Activated CD4-positive, alpha-beta memory T cell treated with anti-CD3 and anti-CD28 coated beads, Interleukin-2, amount 10 ng/mL, durations not matched to agents 7 days and 5 days (primary cell): ENCODE results near the gene DGLUCY. TPM values are rescaled to one million over a fixed set of nuclear protein-coding genes. Genes with fewer than 3 reads are reported as not detected.
A peak's percentile ranks its signal among the peaks of the same experiment; 100 is the strongest.

Experiments
- CTCF ChIA-PET: fragments of 350-600 bp; sonication (Branson Sonifier 250); formaldehyde crosslinking; loops from one replicate; lab custom pipeline; 2021; ENCODE audit warnings: antibody characterized with exemption, inconsistent platforms; lab: Charles Lee
- POLR2A ChIA-PET: fragments of 350-600 bp; sonication (Branson Sonifier 250); formaldehyde crosslinking; loops from one replicate; lab custom pipeline; 2021; ENCODE audit warnings: antibody characterized with exemption; lab: Charles Lee
- DNase-seq: peaks from one replicate; pipeline ENCODE4 v3.0.0-alpha.2; 2020
- H3K27ac Mint-ChIP-seq: one replicate; pipeline ENCODE4 v1.8.0; 2021; ENCODE audit warnings: mild to moderate bottlenecking, mixed read lengths
- H3K27me3 Mint-ChIP-seq: one replicate; pipeline ENCODE4 v1.8.0; 2021; ENCODE audit warnings: mixed read lengths
- H3K36me3 Mint-ChIP-seq: one replicate; pipeline ENCODE4 v1.8.0; 2021; ENCODE audit warnings: low read depth, mixed read lengths
- H3K4me1 Mint-ChIP-seq: one replicate; pipeline ENCODE4 v1.8.0; 2021; ENCODE audit warnings: mixed read lengths
- H3K4me3 Mint-ChIP-seq: one replicate; pipeline ENCODE4 v1.8.0; 2021; ENCODE audit warnings: mild to moderate bottlenecking, mixed read lengths
- H3K9me3 Mint-ChIP-seq: one replicate; pipeline ENCODE4 v1.8.0; 2021; ENCODE audit warnings: mixed read lengths
- total RNA-seq, 2 experiments: library from RNA; stranded (reverse); gene quantifications; one replicate each; pipeline ENCODE4 v1.2.3, GENCODE V29; 2021

The DGLUCY gene
- total RNA-seq, 2 experiments from 2014 or later, result 112 to 115 TPM

DNA sequence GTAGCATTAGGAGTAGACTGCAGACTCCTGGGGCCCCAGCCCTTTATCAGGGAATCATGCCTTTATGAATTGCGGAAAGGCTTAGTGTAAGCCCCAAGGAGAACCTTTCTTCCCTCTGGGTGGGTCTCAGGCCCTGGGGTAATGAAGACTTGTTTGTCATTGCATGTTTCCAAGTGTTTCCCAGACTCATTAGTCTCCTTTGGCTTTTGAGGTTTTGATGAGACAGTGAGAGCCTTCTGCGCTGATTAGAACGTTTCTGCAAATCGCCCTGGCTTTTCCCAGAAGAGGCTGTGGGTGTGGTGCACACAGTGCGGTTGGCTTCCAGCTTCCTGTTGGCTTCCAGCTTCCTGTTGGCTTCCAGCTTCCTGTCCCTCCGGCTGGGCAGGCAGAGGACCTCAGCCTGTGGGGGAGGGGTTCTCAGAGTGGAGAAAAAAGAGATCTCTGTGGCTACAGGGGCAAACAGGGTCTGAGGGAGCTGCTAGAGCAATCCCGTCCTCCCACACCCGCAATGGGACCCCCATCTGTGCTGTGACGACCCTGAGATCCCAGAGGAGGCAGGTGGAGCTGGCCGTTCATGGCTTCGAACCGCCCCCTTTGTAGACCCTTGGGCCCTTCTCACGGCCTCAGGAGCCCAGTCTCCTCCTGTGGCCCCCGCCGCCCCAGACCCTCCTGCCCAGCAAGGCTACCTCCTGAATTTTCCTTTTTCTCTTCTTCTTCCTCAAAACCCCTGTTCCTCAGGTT is 88.5 kb downstream of the DGLUCY start:
- CTCF ChIA-PET, result interaction anchor here (0.9 to 2.0 kb wide), 7 partner anchors 10 to 59 kb away, joined by 3 to 6 read pairs (median 4); no protein-coding TSS in a partner anchor
- peaks cover 68% of the 10 kb centered on the region for H3K4me1 Mint-ChIP-seq

DNA sequence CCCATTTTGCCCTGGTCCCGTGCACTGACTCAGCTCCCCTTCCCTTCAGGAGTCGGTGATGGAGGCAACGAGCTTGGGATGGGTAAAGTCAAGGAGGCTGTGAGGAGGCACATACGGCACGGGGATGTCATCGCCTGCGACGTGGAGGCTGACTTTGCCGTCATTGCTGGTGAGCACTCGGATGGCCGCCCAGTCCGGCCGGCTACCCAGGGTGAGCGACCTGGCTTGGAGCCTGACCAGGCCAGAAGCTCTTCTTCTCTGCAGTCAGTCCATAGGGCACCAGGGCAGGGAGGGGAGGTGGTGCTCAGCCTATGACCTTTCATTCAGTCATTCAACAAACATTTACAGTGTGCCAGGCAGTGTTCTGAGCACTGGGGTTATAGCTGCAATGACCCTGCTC is 90.8 kb downstream of the DGLUCY start:
- peaks cover 89% of the 10 kb centered on the region for H3K36me3 Mint-ChIP-seq
- H3K27ac Mint-ChIP-seq, result peak overlapping the region; percentile 42
- CTCF ChIA-PET, result no interaction called here
- POLR2A ChIA-PET, result interaction anchor here (1.2 kb wide), 2 partner anchors 10 to 11 kb away, joined by 3 to 6 read pairs; no protein-coding TSS in a partner anchor
- DNase-seq, result no peak
- peaks cover 52% of the 10 kb centered on the region for H3K4me1 Mint-ChIP-seq
- peaks cover 8% of the 10 kb centered on the region for H3K9me3 Mint-ChIP-seq
- no peaks in the 10 kb centered on the region for H3K27me3 Mint-ChIP-seq
- no peak overlapping the region for H3K4me3 Mint-ChIP-seq

More for the DNA sequence above, 88.5 kb downstream of the DGLUCY start:
- peaks cover 90% of the 10 kb centered on the region for H3K36me3 Mint-ChIP-seq
- H3K4me3 Mint-ChIP-seq, result peak overlapping the region; percentile 37
- peaks cover 12% of the 10 kb centered on the region for H3K9me3 Mint-ChIP-seq
- peak; percentile 63 for DNase-seq
- no peaks in the 10 kb centered on the region for H3K27me3 Mint-ChIP-seq
- POLR2A ChIA-PET, result interaction anchor here (1.0 to 3.1 kb wide), 12 partner anchors 8 to 124 kb away, joined by 3 to 46 read pairs (median 4); partner anchors contain the start of gene GPR68
- H3K27ac Mint-ChIP-seq, result peak overlapping the region; percentile 81

DNA sequence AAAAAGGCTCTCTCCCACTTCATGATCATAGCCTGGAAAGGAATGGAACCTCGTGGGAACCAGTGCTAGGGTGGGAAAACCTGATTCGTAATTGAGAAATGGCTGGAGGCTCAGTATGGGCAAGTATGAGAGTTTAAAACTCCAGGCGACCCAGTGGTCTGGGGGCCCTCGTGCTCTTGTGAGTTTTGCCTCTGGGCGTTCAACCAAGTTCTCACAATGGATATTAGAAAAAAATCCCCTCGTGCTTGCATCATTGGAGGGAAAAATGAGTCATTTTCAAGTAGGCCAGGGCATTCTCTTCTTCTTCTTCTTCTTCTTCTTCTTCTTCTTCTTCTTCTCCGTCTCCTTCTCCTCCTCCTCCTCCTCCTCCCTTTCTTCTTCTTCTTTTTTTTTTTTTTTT is 91.6 kb downstream of the DGLUCY start:
- ChIA-PET CTCF (no interaction called here), POLR2A (interaction anchor here (1.2 kb wide), 1 partner anchor 11 kb away, joined by 6 read pairs; no protein-coding TSS in a partner anchor)
- Mint-ChIP-seq H3K9me3 (peaks cover 6% of the 10 kb centered on the region), H3K27ac (peak overlapping the region; percentile 42), H3K4me1 (peaks cover 50% of the 10 kb centered on the region), H3K36me3 (peaks cover 89% of the 10 kb centered on the region), H3K4me3 (no peak overlapping the region), H3K27me3 (no peaks in the 10 kb centered on the region)
- no peak for DNase-seq

DNA sequence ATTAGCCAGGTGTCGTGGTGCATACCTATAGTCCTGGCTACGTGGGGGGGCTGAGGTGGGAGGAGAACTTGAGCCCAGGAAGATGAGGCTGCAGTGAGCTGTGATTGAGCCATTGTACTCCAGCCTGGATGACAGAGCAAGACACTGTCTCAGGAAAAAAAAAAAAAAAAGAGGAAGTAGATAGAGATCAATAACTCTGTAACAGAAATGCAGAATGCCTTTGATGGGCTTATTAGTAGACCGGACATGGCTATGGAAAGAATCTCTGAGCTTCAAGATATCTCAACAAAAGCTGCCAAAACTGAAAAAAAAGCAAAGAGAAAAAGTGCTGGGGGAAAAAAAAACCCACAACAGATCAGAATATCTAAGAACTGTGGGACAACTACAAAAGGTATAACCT is 93.1 kb downstream of the DGLUCY start:
- DNase-seq, result no peak
- peaks cover 94% of the 10 kb centered on the region for H3K36me3 Mint-ChIP-seq
- POLR2A ChIA-PET, result interaction anchor here (0.6 to 1.4 kb wide), 2 partner anchors 13 to 63 kb away, joined by 3 to 6 read pairs; no protein-coding TSS in a partner anchor
- H3K27ac Mint-ChIP-seq, result no peak overlapping the region
- CTCF ChIA-PET, result interaction anchor here (0.6 kb wide), 2 partner anchors 23 to 57 kb away, joined by 3 to 4 read pairs; no protein-coding TSS in a partner anchor
- peaks cover 38% of the 10 kb centered on the region for H3K4me1 Mint-ChIP-seq
- H3K9me3 Mint-ChIP-seq, result no peaks in the 10 kb centered on the region
- H3K27me3 Mint-ChIP-seq, result no peaks in the 10 kb centered on the region
- no peak overlapping the region for H3K4me3 Mint-ChIP-seq

DNA sequence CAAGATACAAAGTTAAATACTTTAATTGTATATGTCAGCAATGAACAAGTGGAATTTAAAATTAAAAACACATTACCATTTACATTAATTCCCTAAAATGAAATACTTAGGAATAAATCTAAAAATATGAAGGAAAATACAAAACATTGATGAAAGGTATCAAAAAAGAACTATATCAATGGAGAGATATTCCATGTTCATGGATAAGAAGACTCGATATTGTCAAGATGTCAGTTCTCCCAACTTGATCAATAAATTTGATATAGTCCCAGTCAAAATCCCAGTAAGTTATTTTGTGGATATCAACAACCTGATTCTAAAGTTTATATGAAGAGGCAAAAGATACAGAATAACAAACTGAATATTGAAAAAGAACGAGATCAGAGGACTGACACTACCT is 97.1 kb downstream of the DGLUCY start:
- H3K9me3 Mint-ChIP-seq, result no peaks in the 10 kb centered on the region
- peaks cover 79% of the 10 kb centered on the region for H3K36me3 Mint-ChIP-seq
- peaks cover 13% of the 10 kb centered on the region for H3K4me1 Mint-ChIP-seq
- H3K27ac Mint-ChIP-seq, result no peak overlapping the region
- ChIA-PET POLR2A (no interaction called here), CTCF (no interaction called here)
- no peak for DNase-seq
- H3K27me3 Mint-ChIP-seq, result no peaks in the 10 kb centered on the region
- no peak overlapping the region for H3K4me3 Mint-ChIP-seq

DNA sequence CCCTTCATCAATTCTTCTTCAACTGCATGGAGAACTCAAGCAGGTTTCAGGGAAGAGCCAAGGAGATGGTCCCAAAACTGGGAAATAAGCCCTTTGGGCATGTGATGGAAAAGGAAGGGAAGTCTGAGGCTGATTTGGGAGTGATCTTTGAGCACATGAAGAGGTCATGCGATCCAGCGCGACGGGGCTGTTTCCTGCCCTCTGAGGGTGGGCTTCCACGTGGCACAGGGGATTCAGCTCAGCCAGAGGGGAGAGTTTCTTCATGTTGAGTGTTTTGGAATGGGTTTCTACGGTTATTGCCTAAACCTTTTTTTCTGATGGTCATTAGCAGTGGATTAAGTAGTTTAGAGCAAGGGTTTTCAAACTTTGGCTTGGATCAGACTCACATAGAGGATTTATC is 100.4 kb downstream of the DGLUCY start:
- Mint-ChIP-seq H3K27me3 (no peaks in the 10 kb centered on the region), H3K4me1 (peaks cover under 1% of the 10 kb centered on the region), H3K36me3 (peaks cover 74% of the 10 kb centered on the region), H3K4me3 (no peak overlapping the region), H3K27ac (peak overlapping the region; percentile 31), H3K9me3 (no peaks in the 10 kb centered on the region)
- no peak for DNase-seq
- ChIA-PET CTCF (interaction anchor here (0.7 kb wide), 1 partner anchor 37 kb away, joined by 3 read pairs; no protein-coding TSS in a partner anchor), POLR2A (interaction anchor here (1.7 to 1.8 kb wide), 2 partner anchors 12 to 32 kb away, joined by 5 to 8 read pairs; no protein-coding TSS in a partner anchor)

DNA sequence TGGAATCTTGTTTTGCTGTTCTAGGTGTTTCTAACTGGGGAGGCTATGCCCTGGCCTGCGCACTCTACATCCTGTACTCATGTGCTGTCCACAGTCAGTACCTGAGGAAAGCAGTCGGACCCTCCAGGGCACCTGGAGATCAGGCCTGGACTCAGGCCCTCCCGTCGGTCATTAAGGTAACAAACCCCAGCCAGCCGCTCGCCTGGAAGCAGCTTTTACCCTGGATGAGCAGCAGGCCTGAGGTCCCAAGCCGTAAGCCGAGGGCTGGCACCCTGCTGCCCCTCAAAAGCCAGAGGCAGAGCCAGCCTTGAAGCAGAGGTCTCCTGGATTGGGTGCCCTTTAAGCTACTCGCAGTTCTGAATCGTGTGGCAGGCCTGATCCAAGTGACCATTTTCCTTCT is 101.5 kb downstream of the DGLUCY start:
- H3K27ac Mint-ChIP-seq, result no peak overlapping the region
- no peaks in the 10 kb centered on the region for H3K9me3 Mint-ChIP-seq
- no peak for DNase-seq
- no peak overlapping the region for H3K4me3 Mint-ChIP-seq
- ChIA-PET CTCF (interaction anchor here (1.2 kb wide), 1 partner anchor 42 kb away, joined by 5 read pairs; no protein-coding TSS in a partner anchor), POLR2A (interaction anchor here (1.1 to 1.8 kb wide), 3 partner anchors 11 to 31 kb away, joined by 3 to 8 read pairs (median 5); no protein-coding TSS in a partner anchor)
- peaks cover 75% of the 10 kb centered on the region for H3K36me3 Mint-ChIP-seq
- H3K27me3 Mint-ChIP-seq, result no peaks in the 10 kb centered on the region
- peaks cover 9% of the 10 kb centered on the region for H3K4me1 Mint-ChIP-seq

DNA sequence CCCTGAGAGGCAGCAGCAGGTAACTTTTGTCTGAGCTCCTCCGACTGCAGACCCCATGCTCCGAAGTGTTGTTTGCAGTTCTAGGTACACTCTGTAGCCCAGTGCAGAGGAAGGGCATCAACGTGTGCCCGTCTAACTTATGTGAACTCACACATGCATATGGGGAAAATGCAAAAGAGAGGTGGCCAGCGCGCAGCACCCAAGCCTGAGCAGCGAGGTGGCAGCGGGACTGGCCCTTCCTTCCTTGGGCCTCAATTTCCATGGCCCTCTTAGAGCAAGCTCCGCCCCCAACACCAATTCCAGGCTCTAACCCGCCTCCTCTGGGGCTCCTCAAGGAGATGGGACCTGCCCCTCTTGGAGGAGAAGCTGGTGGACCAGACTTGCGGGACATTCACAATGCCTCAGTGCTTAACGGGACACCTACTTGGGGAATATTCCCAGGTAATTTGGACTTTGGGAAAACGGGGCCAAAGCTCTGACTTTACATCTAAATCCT is 102.9 kb downstream of the DGLUCY start:
- CTCF ChIA-PET, result no interaction called here
- H3K36me3 Mint-ChIP-seq, result peaks cover 76% of the 10 kb centered on the region
- DNase-seq, result no peak

DNA sequence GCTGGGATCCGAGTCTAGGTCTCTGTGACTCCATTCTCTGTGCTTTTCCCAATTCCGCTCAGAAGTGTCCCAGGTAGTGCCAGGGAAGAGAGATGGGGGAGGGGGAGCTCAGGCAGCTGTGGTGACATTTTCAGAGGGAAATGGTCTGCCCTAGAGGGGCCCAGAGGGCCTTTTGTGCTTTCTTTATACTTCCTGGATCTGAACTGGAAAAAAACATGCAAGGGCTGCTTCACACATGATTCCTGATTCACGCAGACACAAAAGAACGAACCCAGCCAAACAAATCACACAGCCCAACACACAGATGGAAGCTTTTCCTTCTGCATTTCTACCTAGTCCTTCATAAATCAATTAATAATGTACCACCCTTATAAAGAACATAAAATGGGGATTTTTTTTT is 104.1 kb downstream of the DGLUCY start:
- Mint-ChIP-seq H3K27ac (no peak overlapping the region), H3K9me3 (peaks cover 9% of the 10 kb centered on the region), H3K27me3 (no peaks in the 10 kb centered on the region), H3K4me3 (no peak overlapping the region), H3K36me3 (peaks cover 80% of the 10 kb centered on the region), H3K4me1 (peaks cover 33% of the 10 kb centered on the region)
- CTCF ChIA-PET, result no interaction called here
- DNase-seq, result no peak
- POLR2A ChIA-PET, result interaction anchor here (1.8 to 3.6 kb wide), 2 partner anchors 9 to 26 kb away, joined by 5 to 15 read pairs; partner anchors contain the start of gene GPR68

More for the DNA sequence above, 102.9 kb downstream of the DGLUCY start:
- no peak overlapping the region for H3K27ac Mint-ChIP-seq
- peaks cover 21% of the 10 kb centered on the region for H3K4me1 Mint-ChIP-seq
- no peaks in the 10 kb centered on the region for H3K27me3 Mint-ChIP-seq
- POLR2A ChIA-PET, result interaction anchor here (1.4 to 3.6 kb wide), 3 partner anchors 11 to 27 kb away, joined by 4 to 15 read pairs (median 5); partner anchors contain the start of gene GPR68
- no peaks in the 10 kb centered on the region for H3K9me3 Mint-ChIP-seq
- no peak overlapping the region for H3K4me3 Mint-ChIP-seq

DNA sequence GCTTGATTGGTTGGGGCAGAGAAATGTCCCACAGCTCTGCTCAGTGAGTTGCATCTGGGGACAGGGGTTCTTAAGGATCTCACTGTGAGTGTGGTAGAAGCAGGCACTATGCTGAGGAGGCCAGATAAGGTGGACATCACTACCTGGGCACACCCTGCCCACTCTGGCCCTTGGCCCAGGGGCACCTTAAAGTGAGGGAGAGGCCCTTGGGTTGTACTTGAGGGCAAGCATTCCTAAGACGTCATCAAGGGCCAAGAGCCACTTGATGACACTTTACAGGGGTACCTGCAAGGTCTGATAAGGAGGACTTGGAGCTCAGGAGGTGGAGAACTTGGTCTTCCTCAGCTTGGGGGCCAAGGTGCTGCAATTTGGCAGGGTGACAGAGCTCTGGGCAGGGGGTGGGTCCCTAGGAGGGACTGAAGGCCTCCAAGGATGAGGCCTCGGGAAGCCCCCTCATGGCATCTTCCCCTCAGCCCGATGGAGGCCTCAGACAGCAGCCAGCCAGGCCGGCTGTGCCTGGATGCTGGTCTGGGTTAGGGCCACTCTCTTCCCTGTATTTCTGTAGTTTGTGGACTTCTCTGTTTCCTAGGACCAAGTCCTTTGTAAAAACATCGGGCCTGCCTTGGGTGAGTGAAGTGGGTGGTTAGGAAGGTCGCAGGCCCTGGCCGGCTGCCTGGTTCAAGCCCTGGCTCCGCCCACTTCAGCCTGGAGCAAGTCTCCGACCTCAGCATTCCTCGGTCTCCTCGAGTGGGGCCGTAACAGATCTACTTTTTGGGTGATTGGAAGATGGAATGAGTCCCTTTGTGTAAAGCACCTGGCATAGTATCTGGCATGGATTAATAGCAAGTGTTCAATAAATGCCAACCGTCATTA is 105.9 kb downstream of the DGLUCY start:
- ChIA-PET POLR2A (interaction anchor here (1.4 to 3.6 kb wide), 3 partner anchors 8 to 24 kb away, joined by 4 to 15 read pairs (median 5); partner anchors contain the start of gene GPR68), CTCF (no interaction called here)
- DNase-seq, result no peak
- Mint-ChIP-seq H3K4me1 (peaks cover 46% of the 10 kb centered on the region), H3K27me3 (no peaks in the 10 kb centered on the region), H3K9me3 (peaks cover 9% of the 10 kb centered on the region), H3K36me3 (peaks cover 88% of the 10 kb centered on the region), H3K27ac (peak overlapping the region; percentile 55), H3K4me3 (no peak overlapping the region)

DNA sequence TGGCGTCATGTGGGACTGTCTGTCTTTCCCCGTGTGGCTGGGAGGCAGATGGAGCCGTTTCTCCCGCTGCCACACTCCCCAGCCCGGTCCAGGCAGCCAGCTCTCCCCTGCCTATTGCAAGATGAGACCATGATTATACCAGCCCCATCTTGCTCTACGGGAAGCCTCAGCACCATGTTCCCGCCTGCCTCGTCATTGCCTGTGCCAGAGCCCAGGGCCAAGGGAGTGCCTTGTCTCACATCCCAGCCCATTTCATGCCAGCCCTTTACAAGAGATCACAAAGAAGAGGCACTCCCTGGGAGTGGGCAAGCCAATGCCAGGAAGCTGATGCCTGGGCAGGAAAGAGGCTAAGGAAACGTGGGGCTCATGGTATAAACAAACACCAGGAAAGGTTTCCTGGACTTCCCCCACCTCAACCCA is 106.7 kb downstream of the DGLUCY start:
- no peaks in the 10 kb centered on the region for H3K27me3 Mint-ChIP-seq
- H3K4me3 Mint-ChIP-seq, result no peak overlapping the region
- DNase-seq, result no peak
- H3K4me1 Mint-ChIP-seq, result peaks cover 54% of the 10 kb centered on the region
- ChIA-PET CTCF (no interaction called here), POLR2A (interaction anchor here (0.5 to 3.6 kb wide), 4 partner anchors 8 to 496 kb away, joined by 3 to 15 read pairs (median 4); partner anchors contain the start of gene GPR68)
- H3K9me3 Mint-ChIP-seq, result peaks cover 9% of the 10 kb centered on the region
- peaks cover 90% of the 10 kb centered on the region for H3K36me3 Mint-ChIP-seq
- H3K27ac Mint-ChIP-seq, result no peak overlapping the region

DNA sequence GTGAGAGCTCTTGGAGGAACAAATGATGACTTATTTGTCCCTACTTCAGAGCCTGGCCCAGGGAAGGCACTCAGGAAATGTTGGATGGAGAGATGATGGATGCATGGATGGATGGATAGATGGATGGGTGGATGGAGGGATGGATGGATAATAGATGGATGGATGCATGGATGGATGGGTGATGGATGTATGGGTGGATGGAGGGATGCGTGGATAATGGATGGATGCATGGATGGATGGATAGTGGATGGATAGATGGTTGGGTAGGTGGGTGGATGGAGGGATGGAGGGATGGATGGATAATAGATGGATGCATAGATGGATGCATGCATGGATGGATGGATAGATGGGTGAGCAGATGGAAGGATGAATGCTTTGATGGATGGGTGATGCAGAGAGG is 107.4 kb downstream of the DGLUCY start:
- Mint-ChIP-seq H3K4me1 (peaks cover 61% of the 10 kb centered on the region), H3K36me3 (peaks cover 90% of the 10 kb centered on the region), H3K27ac (no peak overlapping the region), H3K9me3 (peaks cover 9% of the 10 kb centered on the region), H3K27me3 (no peaks in the 10 kb centered on the region), H3K4me3 (no peak overlapping the region)
- POLR2A ChIA-PET, result interaction anchor here (0.5 to 1.2 kb wide), 2 partner anchors 27 to 495 kb away, joined by 3 read pairs; no protein-coding TSS in a partner anchor
- DNase-seq, result no peak
- CTCF ChIA-PET, result no interaction called here
